PC-9 (cell line): ENCODE data around the gene COL15A1.

Experiments used
- CTCF ChIP-seq: fragments of 200-600 bp; sonication (generic); conservative IDR thresholded peaks from 2 replicates; pipeline ENCODE4 v1.6.1; 2017; ENCODE audit warnings: mixed run types, antibody characterized with exemption, mild to moderate bottlenecking, moderate library complexity
- EZH2 ChIP-seq: fragments of 200-600 bp; sonication (generic); IDR thresholded peaks from 2 replicates; pipeline ENCODE4 v1.8.0; 2017; ENCODE audit warnings: antibody characterized with exemption, low read depth

- TF ChIP-seq CTCF (no peak), EZH2 (no peak)
Observed at GRCh38 chr9:98973171-98973570, 29.5 kb downstream of the COL15A1 start.
